DMS 273 (cell line): ENCODE measurements around the gene PACRG.

ENCODE experiments used
- DNase-seq: peaks from one replicate; lab custom pipeline; 2025; ENCODE audit not compliant: unreplicated experiment; lab: John Stamatoyannopoulos, UW

The PACRG gene

GRCh38 chr6:163191704-163192537 lies 464.1 kb downstream of the PACRG start:
- no peak for DNase-seq

GRCh38 chr6:163192591-163192990 lies 464.8 kb downstream of the PACRG start:
- DNase-seq, result no peak

- DNase-seq, result no peak
These were observed 465.6 kb downstream of the PACRG start for GRCh38 chr6:163193326-163193725.

- DNase-seq, result no peak
These were observed 468.2 kb downstream of the PACRG start for GRCh38 chr6:163195721-163196691.

- no peak for DNase-seq
These were observed 470.1 kb downstream of the PACRG start for GRCh38 chr6:163197839-163198238.

GRCh38 chr6:163198396-163198795 lies 470.6 kb downstream of the PACRG start:
- DNase-seq, result no peak

GRCh38 chr6:163199371-163199770 lies 471.6 kb downstream of the PACRG start:
- DNase-seq, result no peak

- no peak for DNase-seq
These were observed 472.5 kb downstream of the PACRG start for GRCh38 chr6:163200289-163200688.

- no peak for DNase-seq
These were observed 472.9 kb downstream of the PACRG start for GRCh38 chr6:163200694-163201093.

GRCh38 chr6:163201855-163202254 lies 474.1 kb downstream of the PACRG start:
- DNase-seq, result no peak

- DNase-seq, result no peak
These were observed 478.4 kb downstream of the PACRG start for GRCh38 chr6:163206196-163206595.

- DNase-seq, result peak; percentile 33
These were observed 479.9 kb downstream of the PACRG start for GRCh38 chr6:163207431-163208383.

- no peak for DNase-seq
These were observed 481.2 kb downstream of the PACRG start for GRCh38 chr6:163209005-163209404.

- DNase-seq, result no peak
These were observed 484.3 kb downstream of the PACRG start for GRCh38 chr6:163212123-163212522.

GRCh38 chr6:163214259-163214658 lies 486.5 kb downstream of the PACRG start:
- DNase-seq, result no peak

GRCh38 chr6:163218361-163218894 lies 490.7 kb downstream of the PACRG start:
- no peak for DNase-seq

- no peak for DNase-seq
These were observed 498.5 kb downstream of the PACRG start for GRCh38 chr6:163226181-163226835.

GRCh38 chr6:163226836-163227485 lies 499.2 kb downstream of the PACRG start:
- no peak for DNase-seq

- no peak for DNase-seq
These were observed 500.3 kb downstream of the PACRG start for GRCh38 chr6:163228041-163228440.
